Ramos (cell line): ENCODE results near the gene CDCA4.
"Not testable (repeated sequence)": the region's sequence is repeated elsewhere in the genome, so short reads cannot be mapped to it uniquely, and the experiment has no call there.

Source experiments
- in situ Hi-C: fragments of 300-500 bp; cut with MboI; formaldehyde crosslinking; loops from one replicate; pipeline ENCODE4 v1.14.3; 2022; ENCODE audit warnings: low sequenced_read_pairs; ENCODE audit not compliant: unreplicated experiment

The CDCA4 gene

DNA sequence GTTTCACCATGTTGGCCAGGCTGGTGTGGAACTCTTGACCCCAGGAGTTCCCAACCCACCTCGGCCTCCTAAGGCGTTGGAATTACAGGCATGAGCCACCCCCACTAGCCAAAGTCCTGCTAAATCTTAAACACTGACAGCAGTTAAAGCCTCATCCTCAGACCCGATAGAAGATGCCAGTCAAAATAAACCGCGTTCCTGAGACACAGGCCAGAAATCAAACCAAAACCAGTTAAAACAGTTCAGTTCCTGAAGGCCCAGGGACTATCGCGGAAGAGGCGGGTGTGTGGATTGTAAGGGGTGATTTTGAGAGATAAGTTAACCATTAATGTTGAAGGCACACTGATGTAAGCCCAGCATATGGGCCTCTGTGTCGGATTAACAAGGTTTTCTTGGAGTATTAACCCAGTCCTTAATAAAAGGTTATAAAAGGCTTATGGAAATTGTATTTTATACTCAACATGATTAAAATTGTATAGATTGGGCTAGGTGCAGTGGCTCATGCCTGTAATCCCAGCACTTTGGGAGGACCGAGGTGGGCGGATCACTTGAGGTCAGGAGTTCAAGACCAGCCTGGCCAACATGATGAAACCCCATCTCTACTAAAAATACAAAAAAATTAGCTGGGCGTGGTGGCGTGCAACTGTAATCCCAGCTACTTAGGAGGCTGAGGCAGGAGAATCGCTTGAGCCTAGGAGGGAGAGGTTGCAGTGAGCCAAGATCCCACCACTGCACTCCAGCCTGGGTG lies 18.7 kb upstream of the CDCA4 start:
- in situ Hi-C loops = no loop called here

DNA sequence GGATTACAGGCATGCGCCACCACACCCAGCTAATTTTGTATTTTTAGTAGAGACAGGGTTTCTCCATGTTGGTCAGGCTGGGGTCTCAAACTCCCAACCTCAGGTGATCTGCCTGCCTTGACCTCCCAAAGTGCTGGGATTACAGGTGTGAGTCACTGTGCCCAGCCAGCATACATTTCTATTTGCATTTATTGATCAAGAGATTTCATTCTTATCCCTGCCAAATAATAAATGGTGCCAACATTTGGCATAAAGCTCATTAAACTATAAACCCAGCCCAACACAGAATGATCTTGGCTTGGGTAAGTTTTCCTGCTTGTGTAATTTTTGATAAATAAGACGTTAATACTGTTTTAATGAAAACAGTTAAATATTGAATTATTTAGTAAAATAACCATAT lies 14.7 kb upstream of the CDCA4 start:
- in situ Hi-C loops = not testable (repeated sequence)

DNA sequence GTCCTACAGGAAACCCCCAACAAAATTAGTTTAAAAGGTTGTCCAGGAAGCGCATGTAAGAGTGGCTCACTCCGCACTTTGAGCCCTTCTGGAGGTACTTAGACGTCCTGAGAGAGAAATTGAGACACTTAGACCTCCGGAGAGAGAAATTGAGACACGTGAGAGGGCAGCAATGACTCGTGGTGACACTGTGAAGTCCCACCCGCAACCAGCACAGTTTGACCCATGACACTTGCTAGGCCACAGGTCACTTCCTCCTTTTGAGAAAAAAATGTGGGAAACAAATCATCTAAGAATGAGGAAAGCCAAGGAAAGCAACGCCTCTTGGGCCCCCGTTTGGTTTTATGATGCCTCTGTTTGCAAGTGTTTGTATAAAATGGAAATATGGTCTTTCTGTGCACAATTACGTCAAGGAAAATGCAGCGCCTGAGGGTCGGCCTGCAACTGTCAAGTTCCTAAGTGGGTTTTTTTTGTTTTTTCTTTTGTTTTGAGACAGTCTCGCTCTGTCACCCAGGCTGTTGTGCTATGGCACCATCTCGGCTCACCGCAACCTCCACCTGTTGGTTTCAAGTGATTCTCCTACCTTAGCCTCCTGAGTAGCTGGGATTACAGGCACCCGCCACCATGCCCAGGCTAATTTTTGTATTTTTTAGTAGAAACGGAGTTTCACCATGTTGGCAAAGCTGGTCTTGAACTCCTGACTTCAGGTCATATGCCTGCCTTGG lies 13.6 kb upstream of the CDCA4 start:
- in situ Hi-C loops = no loop called here

DNA sequence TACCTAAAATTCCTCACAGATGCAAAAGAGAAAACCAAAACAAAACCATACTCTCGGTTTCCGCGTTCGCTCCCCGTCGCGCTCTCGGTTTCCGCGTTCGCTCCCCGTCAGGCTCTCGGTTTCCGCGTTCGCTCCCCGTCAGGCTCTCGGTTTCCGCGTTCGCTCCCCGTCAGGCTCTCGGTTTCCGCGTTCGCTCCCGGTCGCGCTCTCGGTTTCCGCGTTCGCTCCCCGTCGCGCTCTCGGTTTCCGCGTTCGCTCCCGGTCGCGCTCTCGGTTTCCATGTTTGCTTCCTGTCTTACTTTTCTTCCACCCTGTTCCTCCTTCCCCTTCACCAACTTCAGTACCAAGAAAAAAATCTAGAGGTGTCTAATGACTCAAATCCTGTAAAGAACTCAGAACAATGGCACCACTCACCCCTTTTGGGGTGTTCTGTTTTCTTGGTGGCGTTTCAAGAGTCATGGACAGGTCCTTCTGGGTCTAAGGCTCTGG lies 12.6 kb upstream of the CDCA4 start:
- in situ Hi-C loops = not testable (repeated sequence)

DNA sequence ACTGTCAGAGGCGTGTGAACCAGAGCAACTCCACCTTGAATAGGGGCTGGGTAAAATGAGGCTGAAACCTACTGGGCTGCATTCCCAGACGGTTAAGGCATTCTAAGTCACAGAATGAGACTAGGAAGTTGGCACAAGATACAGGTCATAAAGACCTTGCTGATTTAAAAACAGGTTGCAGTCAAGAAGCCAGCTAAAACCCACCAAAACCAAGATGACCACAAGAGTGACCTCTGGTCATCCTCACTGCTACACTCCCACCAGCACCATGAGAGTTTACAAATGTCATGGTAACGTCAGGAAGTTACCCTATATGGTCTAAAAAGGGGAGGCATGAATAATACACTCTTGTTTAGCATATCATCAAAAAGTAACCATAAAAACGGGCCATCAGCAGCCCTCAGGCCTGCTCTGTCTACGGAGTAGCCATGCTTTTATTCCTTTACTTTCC lies 11.6 kb upstream of the CDCA4 start:
- in situ Hi-C loops = not testable (repeated sequence)

DNA sequence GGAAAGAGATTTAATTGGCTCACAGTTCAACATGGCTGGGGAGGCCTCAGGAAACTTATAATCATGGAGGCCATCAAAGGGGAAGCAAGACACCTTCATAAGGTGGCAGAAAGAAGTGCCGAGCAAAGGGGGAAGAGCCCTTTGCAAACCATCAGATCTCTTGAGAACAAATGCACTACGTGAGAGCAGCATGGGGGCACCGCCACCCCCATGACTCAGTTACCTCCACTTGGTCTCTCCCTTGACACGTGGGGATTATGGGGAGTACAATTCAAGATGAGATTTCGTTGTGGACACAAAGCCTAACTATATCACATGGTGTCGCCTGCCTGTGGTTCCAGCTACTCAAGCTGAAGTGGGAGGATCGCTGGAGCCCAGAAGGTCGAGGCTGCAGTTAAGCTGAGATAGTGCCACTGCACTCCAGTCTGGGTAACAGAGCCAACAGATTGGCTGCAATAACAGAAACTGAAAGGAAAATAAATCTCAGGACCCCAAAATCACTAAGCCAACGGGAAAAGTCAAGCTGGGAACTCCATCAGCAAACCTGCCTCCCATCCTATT lies 10.0 kb upstream of the CDCA4 start:
- in situ Hi-C loops = no loop called here

DNA sequence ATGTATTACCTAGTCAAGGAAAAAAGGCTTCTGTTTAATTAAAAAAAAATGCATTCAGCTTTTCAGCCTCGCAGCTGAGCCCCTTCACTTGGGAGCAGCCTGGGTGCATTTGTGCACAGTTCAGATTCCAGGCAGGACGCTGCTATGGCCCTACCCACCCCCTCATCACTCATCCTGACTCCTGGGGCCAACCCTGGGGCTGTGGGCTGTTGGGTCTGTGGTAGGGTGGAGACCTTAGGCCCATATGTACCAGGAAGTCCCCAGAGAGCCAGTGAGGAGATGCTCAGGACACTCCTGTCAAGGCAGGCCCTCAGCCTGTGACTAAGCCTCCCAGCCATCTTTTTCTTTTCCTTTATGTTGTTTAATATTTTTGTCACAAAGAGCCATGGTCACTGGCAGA lies 9.3 kb upstream of the CDCA4 start:
- in situ Hi-C loops = no loop called here

DNA sequence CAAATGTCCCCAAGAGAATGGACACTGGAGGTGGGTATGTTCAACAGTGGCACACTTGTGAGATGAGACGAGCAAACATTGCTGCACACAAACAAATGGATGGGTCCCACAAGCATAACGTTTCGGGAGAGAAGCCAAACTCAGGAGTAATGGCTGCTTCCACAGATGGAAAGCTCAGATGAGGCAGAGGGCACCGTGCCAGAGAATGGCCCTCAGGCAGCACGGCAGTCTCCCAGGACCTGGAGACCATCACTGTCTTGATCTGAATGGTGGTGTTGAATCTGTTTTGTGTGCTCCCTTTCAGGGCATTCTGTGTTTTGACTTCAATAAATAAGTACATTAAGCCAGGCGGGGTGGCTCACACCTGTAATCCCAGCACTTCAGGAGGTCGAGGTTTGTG lies 8.5 kb upstream of the CDCA4 start:
- in situ Hi-C loops = no loop called here

DNA sequence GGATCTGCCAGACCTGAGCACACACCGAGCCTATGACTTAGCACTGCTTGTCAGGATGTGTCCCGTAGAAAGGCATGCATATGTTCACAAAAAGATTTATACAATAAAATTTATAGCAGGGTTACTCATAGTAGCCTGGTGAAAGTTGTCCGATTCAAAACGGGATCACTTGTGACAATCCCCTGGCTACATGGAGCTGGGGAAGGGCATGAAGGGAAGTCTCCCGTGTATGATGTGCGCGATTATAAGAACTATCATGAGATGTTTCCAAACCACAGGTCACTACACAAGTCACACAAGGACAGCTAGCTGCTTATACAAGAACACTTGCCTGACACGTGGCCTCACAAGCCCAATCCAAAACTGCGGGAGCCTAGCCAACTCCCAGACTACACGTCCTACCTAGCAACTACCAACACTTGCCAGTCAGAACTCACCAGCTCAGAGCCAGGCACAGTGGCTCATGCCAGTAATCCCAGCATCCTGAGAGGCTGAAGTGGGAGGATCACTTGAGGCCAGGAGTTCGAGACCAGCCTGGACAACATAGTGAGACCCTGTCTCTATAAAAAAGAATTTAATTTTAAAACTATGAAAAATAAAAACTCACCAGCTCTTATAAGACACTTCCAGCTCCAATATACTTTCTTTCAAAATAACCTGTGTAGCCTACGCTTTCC lies 7.5 kb upstream of the CDCA4 start:
- in situ Hi-C loops = no loop called here

DNA sequence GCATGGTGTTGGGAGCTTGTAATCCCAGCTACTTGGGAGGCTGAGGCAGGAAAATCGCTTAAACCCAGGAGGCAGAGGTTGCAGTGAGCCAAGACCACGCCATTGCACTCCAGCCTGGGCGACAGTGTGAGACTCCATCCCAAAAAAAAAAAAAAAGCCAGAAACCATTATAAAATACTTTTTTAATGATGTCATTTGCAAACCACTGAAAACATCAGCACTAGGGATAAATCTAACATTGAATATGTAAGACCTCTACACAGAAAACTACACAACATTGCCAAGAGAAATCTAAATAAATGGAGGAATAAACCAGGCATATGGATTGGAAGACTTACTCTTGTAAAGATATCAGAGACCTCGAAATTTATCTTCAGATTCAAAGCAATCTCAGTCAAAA lies 6.8 kb upstream of the CDCA4 start:
- in situ Hi-C loops = not testable (repeated sequence)

DNA sequence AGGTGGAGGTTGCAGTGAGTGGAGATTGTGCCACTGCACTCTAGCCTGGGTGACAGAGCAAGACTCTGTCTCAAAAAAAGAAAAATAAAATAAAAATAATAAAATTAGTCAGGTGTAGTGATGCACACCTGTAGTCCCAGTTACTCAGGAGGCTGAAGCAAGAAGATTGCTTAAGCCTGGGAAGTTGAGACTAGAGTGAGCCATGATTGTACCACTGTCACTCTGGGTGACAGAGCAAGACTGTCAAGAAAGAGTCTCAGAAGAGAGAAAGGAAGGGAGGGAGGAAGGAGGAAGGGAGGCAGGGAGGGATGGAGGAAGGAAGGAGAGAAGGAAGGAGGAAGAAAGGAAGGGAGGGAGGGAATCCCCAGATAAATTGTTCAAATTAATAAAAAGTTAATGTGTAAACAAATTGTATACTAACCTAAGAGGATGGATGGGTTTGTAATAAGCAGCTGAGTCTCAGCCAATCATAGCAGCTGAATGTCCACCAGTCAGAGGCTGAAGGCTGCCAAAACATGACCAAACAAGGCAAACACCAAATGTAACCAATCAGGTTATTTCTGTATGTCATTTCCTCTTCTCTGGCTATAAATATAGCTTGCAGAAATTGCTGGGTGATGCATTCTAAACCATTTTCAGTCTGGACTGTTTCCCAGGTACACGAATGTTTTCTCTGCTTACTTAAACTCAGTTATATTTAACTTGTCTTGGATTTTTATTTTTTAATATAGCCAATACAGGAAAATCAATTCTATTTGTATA lies 6.1 kb upstream of the CDCA4 start:
- in situ Hi-C loops = no loop called here

DNA sequence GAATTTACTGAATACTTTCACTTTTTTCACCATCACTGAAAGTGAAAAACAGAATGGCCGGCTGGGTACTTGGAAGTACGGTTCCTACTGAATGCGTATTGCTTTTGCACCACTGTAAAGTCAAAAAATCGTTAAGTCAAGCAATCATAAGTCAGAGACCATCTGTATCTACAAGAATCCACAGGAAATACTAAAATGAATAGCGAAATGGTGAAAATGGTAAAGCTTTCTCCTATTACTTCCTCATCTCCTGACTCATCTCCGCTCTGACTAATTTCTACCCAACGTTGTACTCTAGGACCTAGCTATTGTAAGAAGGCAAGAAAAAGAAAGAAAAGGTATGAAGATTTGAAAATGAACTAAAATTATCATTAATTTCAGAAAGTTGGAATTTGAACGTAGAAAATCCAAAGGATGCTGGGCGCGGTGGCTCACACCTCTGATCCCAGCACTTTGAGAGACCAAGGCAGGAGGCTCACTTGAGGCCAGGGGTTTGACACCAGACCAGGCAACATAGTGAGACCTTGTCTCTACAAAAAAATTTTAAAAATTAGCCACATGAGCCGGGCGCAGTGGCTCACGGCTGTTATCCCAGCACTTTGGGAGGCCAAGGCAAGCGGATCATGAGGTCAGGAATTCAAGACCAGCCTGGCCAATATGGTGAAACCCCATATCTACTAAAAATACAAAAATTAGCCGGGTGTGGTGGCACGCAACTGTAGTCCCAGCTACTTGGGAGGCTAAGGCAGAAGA lies 5.3 kb upstream of the CDCA4 start:
- in situ Hi-C loops = no loop called here

DNA sequence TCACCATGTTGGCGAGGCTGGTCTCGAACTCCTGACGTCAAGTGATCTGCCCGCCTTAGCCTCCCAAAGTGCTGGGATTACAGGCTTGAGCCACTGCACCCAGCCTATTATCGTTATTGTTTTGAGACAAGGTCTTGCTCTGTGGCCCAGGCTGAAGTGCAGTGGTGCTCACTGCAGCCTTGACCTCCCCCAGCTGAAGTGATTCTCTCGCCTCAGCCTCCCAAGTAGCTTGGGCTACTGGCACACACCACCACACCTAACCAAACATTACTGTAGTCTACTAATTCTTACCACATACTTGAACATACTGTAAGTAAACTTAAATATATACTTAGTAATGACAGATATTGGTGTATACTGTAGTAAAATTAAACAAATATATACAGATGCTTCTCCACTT lies 4.5 kb upstream of the CDCA4 start:
- in situ Hi-C loops = no loop called here

DNA sequence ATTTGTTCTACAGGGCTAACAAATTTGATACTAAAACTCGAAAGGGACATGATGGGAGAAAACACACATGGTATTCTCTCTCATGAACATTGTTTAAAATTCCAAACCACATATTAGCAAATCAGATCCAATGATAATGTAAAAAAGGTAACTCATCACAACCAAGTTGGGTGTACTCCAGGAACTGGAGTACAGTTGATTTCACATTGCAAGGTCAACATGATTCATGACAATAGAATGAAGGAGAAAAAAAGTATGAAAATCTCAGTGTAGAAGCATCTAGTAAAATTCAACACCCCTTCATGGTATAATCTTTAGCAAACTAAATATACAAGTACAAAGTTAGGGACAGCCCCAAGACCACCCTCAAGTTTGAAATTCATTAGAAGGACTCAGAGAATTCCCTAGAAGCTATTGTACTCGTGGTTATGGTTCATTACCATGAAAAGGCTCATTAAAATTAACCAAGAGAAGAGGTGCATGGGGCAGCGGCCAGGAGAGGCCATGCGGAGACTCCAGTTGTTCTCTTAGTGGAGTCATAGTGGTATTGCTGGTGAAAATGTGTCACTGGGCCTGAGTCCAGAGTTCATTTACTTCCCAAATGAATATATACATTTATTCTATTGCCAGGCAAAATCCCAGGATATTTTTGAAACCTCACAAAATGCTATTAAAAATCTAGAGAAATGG lies 3.1 kb upstream of the CDCA4 start:
- in situ Hi-C loops = no loop called here

DNA sequence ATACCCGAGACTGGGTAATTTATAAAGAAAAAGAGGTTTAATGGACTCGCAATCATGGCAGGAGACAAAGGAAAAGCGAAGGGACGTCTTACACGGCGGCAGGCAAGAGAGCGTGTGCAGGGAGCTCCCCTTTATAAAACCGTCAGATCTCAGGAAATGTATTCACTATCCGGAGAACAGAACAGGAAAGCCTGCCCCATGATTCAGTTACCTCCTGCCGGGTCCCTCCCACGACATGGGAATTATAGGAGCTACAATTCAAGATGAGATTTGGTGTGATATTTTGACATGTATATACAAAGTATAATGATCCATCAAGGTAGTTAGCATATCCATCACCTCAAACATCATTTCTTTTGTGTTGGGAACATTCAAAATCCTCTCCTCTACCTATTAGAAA lies 2.3 kb upstream of the CDCA4 start:
- in situ Hi-C loops = no loop called here

DNA sequence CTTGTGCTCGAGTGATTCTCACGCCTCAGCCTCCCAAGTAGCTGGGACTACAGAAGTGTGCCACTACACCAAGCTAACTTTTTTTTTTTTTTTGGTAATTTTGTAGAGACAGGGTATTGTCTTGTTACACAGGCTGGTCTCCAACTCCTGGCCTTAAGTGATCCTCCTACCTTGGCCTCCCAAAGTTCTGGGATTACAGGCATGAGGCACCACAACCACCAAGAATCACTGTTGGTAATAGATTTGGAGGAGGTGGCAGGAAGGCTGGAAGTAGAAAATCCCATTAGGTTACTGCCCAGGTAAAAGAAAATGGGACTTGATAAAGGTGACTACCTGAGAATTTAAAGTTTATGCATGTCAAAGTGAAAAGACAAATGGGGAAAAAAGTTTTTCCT lies 1.4 kb upstream of the CDCA4 start:
- in situ Hi-C loops = no loop called here

DNA sequence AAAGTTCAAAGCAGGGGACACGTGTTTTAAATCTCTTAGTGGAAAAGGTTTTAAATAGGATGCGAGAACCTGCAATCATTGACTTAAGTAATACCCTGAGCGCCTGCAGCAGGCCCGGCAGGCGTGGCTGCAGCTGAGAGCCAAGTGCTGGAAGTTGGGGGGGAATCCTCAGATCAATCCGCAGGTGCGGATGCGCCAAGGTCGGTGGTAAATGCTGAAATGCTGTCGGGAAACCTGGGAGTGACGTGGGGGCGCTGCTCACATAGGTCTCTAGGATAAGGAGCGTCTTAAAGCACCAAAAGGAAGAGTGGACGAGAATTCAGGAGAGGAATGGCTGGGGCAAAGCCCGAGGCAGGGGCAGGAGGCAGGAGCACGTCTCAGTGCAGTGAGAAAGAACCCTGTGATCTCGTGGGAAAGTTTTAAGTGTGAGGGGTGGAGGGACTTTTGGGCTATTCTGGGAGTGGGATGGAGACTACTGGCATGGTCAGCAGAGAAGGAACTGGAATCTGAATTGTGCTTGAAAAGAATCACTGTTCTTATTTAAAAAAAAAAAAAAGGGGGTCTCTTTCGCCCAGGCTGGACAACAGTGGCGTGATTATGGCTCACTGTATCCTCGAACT lies 883 bp upstream of the CDCA4 start:
- in situ Hi-C loops = no loop called here
